GM12878 (cell line): ENCODE data around the gene ZNF281. TPM values are rescaled to one million over a fixed set of nuclear protein-coding genes. Genes with fewer than 3 reads are reported as not detected.

ENCODE experiments used
- ATAC-seq: fragments of 200-7000 bp; cut with Tn5 transposase; 3 replicates; pipeline ENCODE4 v1.9.1; 2020; ENCODE audit warnings: mild to moderate bottlenecking, moderate library complexity
- BruUV-seq: library from RNA; stranded (reverse); fragments of 400-500 nt; replicated peaks from 2 replicates; lab custom pipeline; 2021; lab: Mats Ljungman, UMichigan
- CTCF ChIA-PET: fragments of 300-600 bp; sonication (Branson Sonifier 250); formaldehyde crosslinking; extraction: SDS; loops from one replicate; lab custom pipeline; 2021; ENCODE audit warnings: inconsistent platforms; lab: Yijun Ruan, JAX
- POLR2A ChIA-PET: fragments of 350-600 bp; formaldehyde crosslinking; extraction: SDS; loops from one replicate; lab custom pipeline; 2021; ENCODE audit warnings: inconsistent platforms; lab: Charles Lee
- RAD21 ChIA-PET: fragments of 300-600 bp; sonication (Branson Sonifier 250); formaldehyde crosslinking; loops from one replicate; lab custom pipeline; 2023; ENCODE audit warnings: antibody characterized with exemption; ENCODE audit not compliant: unreplicated experiment; lab: Charles Lee
- SMC1A ChIA-PET: fragments of 300-600 bp; sonication (Branson Sonifier 250); formaldehyde crosslinking; loops from one replicate; lab custom pipeline; 2023; ENCODE audit not compliant: unreplicated experiment, uncharacterized antibody; lab: Charles Lee
- DNase-seq: peaks from one replicate; pipeline ENCODE4 v3.0.0-alpha.2; 2011; ENCODE audit warnings: low read depth, low spot score
- FAIRE-seq: peaks from 3 replicates; lab custom pipeline; 2011; peaks lifted over from hg19 to GRCh38; lab: Jason Lieb, UNC
- H2AFZ ChIP-seq: 2 replicates; pipeline ENCODE4 v1.6.0; 2011; ENCODE audit warnings: low read depth, low read length, control low read depth; ENCODE audit not compliant: control insufficient read depth
- H3K27ac ChIP-seq: 2 replicates; pipeline ENCODE4 v1.5.1; 2011; ENCODE audit warnings: control low read depth; ENCODE audit not compliant: control insufficient read depth, insufficient read depth
- H3K27me3 ChIP-seq, 2 experiments: replicated peaks in 1 of 2; 2 replicates each; pipeline versions ENCODE4 v1.6.0 to v1.6.1; 2011; ENCODE audit warnings: low read length in 1 of 2; ENCODE audit not compliant: control insufficient read depth in 2 of 2, insufficient read depth in 2 of 2
- H3K36me3 ChIP-seq, 2 experiments: 2 replicates each; pipeline ENCODE4 v1.5.1; 2011; ENCODE audit warnings: low read length in 1 of 2; ENCODE audit not compliant: control insufficient read depth in 2 of 2, insufficient read depth in 2 of 2
- H3K4me1 ChIP-seq: 2 replicates; pipeline ENCODE4 v1.6.1; 2011; ENCODE audit warnings: mild to moderate bottlenecking, low read length, moderate library complexity, mixed read lengths; ENCODE audit not compliant: control insufficient read depth, insufficient read depth
- H3K4me2 ChIP-seq: 2 replicates; pipeline ENCODE4 v1.6.0; 2011; ENCODE audit warnings: control low read depth; ENCODE audit not compliant: control insufficient read depth, insufficient read depth
- H3K4me3 ChIP-seq: fragments of 200-600 bp; sonication (generic); 2 replicates; pipeline ENCODE4 v1.5.1; 2016
- H3K79me2 ChIP-seq: 2 replicates; pipeline ENCODE4 v1.6.0; 2011; ENCODE audit warnings: low read length; ENCODE audit not compliant: control insufficient read depth, insufficient read depth
- H3K9ac ChIP-seq: 2 replicates; pipeline ENCODE4 v1.8.0; 2011; ENCODE audit warnings: low read length, control low read depth, mixed read lengths; ENCODE audit not compliant: control insufficient read depth, insufficient read depth
- H3K9me3 ChIP-seq: replicated peaks from 3 replicates; pipeline ENCODE4 v1.5.1; 2011; ENCODE audit warnings: mild to moderate bottlenecking, low read length; ENCODE audit not compliant: control insufficient read depth, insufficient read depth
- H4K20me1 ChIP-seq: 2 replicates; pipeline ENCODE4 v1.6.0; 2011; ENCODE audit not compliant: control insufficient read depth, insufficient read depth
- BACH1 ChIP-seq: fragments of 450-650 bp; IDR thresholded peaks from 2 replicates; pipeline ENCODE4 v1.6.1; 2017; ENCODE audit warnings: mild to moderate bottlenecking, borderline replicate concordance
- CHD1 ChIP-seq: IDR thresholded peaks from 2 replicates; pipeline ENCODE4 v1.6.1; 2012; ENCODE audit warnings: low read depth, low read length, improper control_type of control experiment
- CREB1 ChIP-seq: IDR thresholded peaks from 2 replicates; pipeline ENCODE4 v1.6.1; 2012; ENCODE audit warnings: low read depth, mild to moderate bottlenecking, inconsistent platforms
- ETV6 ChIP-seq, 2 experiments: fragments of 450-650 bp in 1 of 2; IDR thresholded peaks in 1 of 2; conservative IDR thresholded peaks in 1 of 2; 2 replicates each; pipeline ENCODE4 v1.6.1; 2014; ENCODE audit warnings: antibody characterized with exemption in 1 of 2, borderline replicate concordance in 1 of 2, low read depth in 1 of 2, mild to moderate bottlenecking in 1 of 2, moderate library complexity in 1 of 2
- FOS ChIP-seq: IDR thresholded peaks from 3 replicates; pipeline ENCODE4 v1.6.1; 2011; ENCODE audit warnings: borderline replicate concordance; ENCODE audit not compliant: insufficient read length; ENCODE audit errors: extremely low read depth
- IKZF1 ChIP-seq: fragments of 450-650 bp; conservative IDR thresholded peaks from 2 replicates; pipeline ENCODE4 v1.6.1; 2017; ENCODE audit warnings: antibody characterized with exemption, mild to moderate bottlenecking
- JUNB ChIP-seq: IDR thresholded peaks from 2 replicates; pipeline ENCODE4 v1.6.1; 2016; ENCODE audit warnings: antibody characterized with exemption, mild to moderate bottlenecking
- MYC ChIP-seq: IDR thresholded peaks from 2 replicates; pipeline ENCODE4 v1.6.1; 2011; ENCODE audit warnings: mild to moderate bottlenecking, low read length, moderate library complexity, inconsistent platforms; ENCODE audit not compliant: insufficient read depth, insufficient replicate concordance, insufficient read length, severe bottlenecking
- NR2C1 ChIP-seq: fragments of 450-650 bp; IDR thresholded peaks from 2 replicates; pipeline ENCODE4 v1.6.1; 2017; ENCODE audit warnings: antibody characterized with exemption, mild to moderate bottlenecking, moderate library complexity
- PML ChIP-seq: IDR thresholded peaks from 2 replicates; pipeline ENCODE4 v1.6.1; 2012; ENCODE audit warnings: low read length, inconsistent platforms
- POU2F2 ChIP-seq: IDR thresholded peaks from 3 replicates; pipeline ENCODE4 v1.6.1; 2011; ENCODE audit warnings: low read depth, mild to moderate bottlenecking, low read length, borderline replicate concordance
- SP1 ChIP-seq: IDR thresholded peaks from one replicate; pipeline ENCODE4 v1.6.1; 2011; ENCODE audit warnings: low read depth, low read length
- STAT3 ChIP-seq: IDR thresholded peaks from 2 replicates; pipeline ENCODE4 v1.6.1; 2011; ENCODE audit warnings: low read depth, low read length, improper control_type of control experiment
- TCF7 ChIP-seq: IDR thresholded peaks from 2 replicates; pipeline ENCODE4 v1.6.1; 2014; ENCODE audit warnings: antibody characterized with exemption, borderline replicate concordance
- WRNIP1 ChIP-seq: IDR thresholded peaks from 2 replicates; pipeline ENCODE4 v1.6.1; 2011; ENCODE audit warnings: low read depth, low read length, improper control_type of control experiment, borderline replicate concordance
- ZNF622 ChIP-seq: fragments of 450-650 bp; IDR thresholded peaks from 2 replicates; pipeline ENCODE4 v1.6.1; 2017; ENCODE audit warnings: mild to moderate bottlenecking, inconsistent platforms
- ZSCAN29 ChIP-seq: fragments of 450-650 bp; IDR thresholded peaks from 2 replicates; pipeline ENCODE4 v1.6.1; 2017; ENCODE audit warnings: mild to moderate bottlenecking, moderate library complexity
- WGBS: methylation state at CpG from one replicate; pipeline ENCODE4 v1.1.6; 2016; ENCODE audit warnings: low lambda C conversion rate; ENCODE audit not compliant: insufficient replicate concordance, insufficient coverage; ENCODE audit errors: missing lambda C conversion rate; 5-methylcytosine and 5-hydroxymethylcytosine counted together
- in situ Hi-C: fragments of 300-500 bp; cut with MboI; formaldehyde crosslinking; loops from 9 replicates; pipeline ENCODE4 v1.14.3; 2018; ENCODE audit warnings: mixed read lengths
- intact Hi-C: fragments of 100-400 bp; cut with micrococcal nuclease; formaldehyde crosslinking; loops from one replicate; pipeline ENCODE4 v1.14.2; 2022; ENCODE audit not compliant: unreplicated experiment
- polyA plus RNA-seq, 11 experiments: library from polyadenylated mRNA; depleted of rRNA in 4 of 11; unstranded in 6 of 11; stranded (reverse) in 5 of 11; fragments of >200 nt; fragmentation: Nextera tagmentation in 4 of 11; fragmentation: Illumina TruSeq in 1 of 11; extraction: Ambion mirVana in 4 of 11; extraction: Trizol in 1 of 11; gene quantifications; 1 replicate in 1 of 11; 2 replicates in 10 of 11; pipeline versions ENCODE4 v1.2.1 to v1.2.3, GENCODE V29; 2011 to 2016; ENCODE audit warnings: inconsistent platforms in 2 of 11, missing spikeins in 2 of 11, low read depth in 1 of 11
- total RNA-seq, 4 experiments: library from RNA; depleted of rRNA in 3 of 4; stranded (reverse); fragments of >200 nt in 3 of 4; fragmentation: Illumina TruSeq in 1 of 4; extraction: Trizol in 1 of 4; gene quantifications; 2 replicates each; pipeline versions ENCODE4 v1.2.1 to v1.2.3, GENCODE V29; 2013 to 2021
- TF ChIP-seq, protein P1 (sequence below): fragments of 450-650 bp; formaldehyde crosslinking; IDR thresholded peaks from 2 replicates; pipeline ENCODE4 v1.5.0; 2022; ENCODE audit warnings: mild to moderate bottlenecking, missing genetic modification characterization

ZNF281 gene
- total and polyA plus RNA-seq, 10 of the 15 experiments (the other 5 are each of a cell fraction or from before 2014, with no cell fraction given): 8.3 to 21.8 (median 15.4) TPM

DNA sequence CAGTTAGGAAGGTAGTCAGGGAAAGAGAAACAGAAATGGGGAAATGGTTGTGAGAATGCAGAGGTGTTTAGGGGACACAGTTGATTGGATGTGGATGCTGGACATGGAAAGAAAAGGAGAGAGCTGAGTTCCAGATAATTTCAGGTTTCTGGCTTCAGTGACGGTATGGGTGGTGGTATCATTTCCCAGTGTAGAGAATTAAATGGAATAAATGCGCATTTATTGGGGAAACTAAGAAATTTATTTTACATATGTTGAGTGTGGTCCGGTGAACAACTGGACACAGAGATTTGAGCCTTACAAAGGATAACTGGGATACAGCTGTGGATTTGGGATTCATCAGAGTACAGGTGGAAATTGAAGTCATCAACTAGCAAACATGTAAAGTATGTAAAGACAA lies 12.4 kb upstream of the ZNF281 start:
- no TSS peak for BruUV-seq
- POLR2A ChIA-PET: no interaction called here

More for the DNA sequence above, 12.4 kb upstream of the ZNF281 start:
- ATAC-seq: no peak
- TF ChIP-seq, protein P1, sequence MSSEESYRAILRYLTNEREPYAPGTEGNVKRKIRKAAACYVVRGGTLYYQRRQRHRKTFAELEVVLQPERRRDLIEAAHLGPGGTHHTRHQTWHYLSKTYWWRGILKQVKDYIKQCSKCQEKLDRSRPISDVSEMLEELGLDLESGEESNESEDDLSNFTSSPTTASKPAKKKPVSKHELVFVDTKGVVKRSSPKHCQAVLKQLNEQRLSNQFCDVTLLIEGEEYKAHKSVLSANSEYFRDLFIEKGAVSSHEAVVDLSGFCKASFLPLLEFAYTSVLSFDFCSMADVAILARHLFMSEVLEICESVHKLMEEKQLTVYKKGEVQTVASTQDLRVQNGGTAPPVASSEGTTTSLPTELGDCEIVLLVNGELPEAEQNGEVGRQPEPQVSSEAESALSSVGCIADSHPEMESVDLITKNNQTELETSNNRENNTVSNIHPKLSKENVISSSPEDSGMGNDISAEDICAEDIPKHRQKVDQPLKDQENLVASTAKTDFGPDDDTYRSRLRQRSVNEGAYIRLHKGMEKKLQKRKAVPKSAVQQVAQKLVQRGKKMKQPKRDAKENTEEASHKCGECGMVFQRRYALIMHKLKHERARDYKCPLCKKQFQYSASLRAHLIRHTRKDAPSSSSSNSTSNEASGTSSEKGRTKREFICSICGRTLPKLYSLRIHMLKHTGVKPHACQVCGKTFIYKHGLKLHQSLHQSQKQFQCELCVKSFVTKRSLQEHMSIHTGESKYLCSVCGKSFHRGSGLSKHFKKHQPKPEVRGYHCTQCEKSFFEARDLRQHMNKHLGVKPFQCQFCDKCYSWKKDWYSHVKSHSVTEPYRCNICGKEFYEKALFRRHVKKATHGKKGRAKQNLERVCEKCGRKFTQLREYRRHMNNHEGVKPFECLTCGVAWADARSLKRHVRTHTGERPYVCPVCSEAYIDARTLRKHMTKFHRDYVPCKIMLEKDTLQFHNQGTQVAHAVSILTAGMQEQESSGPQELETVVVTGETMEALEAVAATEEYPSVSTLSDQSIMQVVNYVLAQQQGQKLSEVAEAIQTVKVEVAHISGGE: no peak
- no peak for TF ChIP-seq ETV6 (conservative IDR thresholded peaks at IDR 0.05 in 1 of 2, IDR thresholded peaks at IDR 0.05 in 1 of 2; ENCODE audit: borderline replicate concordance in 1 of 2, low read depth in 1 of 2)
- no peak for TF ChIP-seq CHD1
- no peak for TF ChIP-seq CREB1
- TF ChIP-seq BACH1: no peak
- no peak for TF ChIP-seq SP1
- no peak for TF ChIP-seq WRNIP1
- TF ChIP-seq TCF7: no peak
- TF ChIP-seq IKZF1: no peak
- no peak for TF ChIP-seq MYC
- no peak for TF ChIP-seq NR2C1
- no peak for TF ChIP-seq STAT3
- no peak for TF ChIP-seq POU2F2
- TF ChIP-seq FOS: no peak
- no peak for TF ChIP-seq ZNF622
- TF ChIP-seq ZSCAN29: no peak
- TF ChIP-seq PML: no peak
- TF ChIP-seq JUNB: no peak
- no peak overlapping the region for H3K4me2 ChIP-seq
- FAIRE-seq: no peak
- WGBS: 98% methylated on average over 3 of the region's 3 CpGs
- no peaks in the 10 kb centered on the region; the same call in 2 of the 3 replicates for H3K9me3 ChIP-seq
- H2AFZ ChIP-seq: no peak overlapping the region
- intact Hi-C loops: no loop called here
- in situ Hi-C loops: no loop called here
- H3K9ac ChIP-seq: no peak overlapping the region
- H3K27ac ChIP-seq: no peak overlapping the region
- no peak for DNase-seq
- no peaks in the 10 kb centered on the region for H3K79me2 ChIP-seq
- CTCF ChIA-PET: interaction anchor here (1.0 to 1.4 kb wide), 2 partner anchors 9 to 16 kb away, joined by 3 to 4 read pairs; no protein-coding TSS in a partner anchor
- SMC1A ChIA-PET: interaction anchor here (1.1 to 4.1 kb wide), 3 partner anchors 10 to 40 kb away, joined by 3 to 15 read pairs (median 4); no protein-coding TSS in a partner anchor
- RAD21 ChIA-PET: no interaction called here
- H3K36me3 ChIP-seq: no peaks in the 10 kb centered on the region
- H3K4me1 ChIP-seq: no peaks in the 10 kb centered on the region; the same call in 1 of the 2 replicates
- no peak overlapping the region for H3K4me3 ChIP-seq
- H3K27me3 ChIP-seq: no peaks in the 10 kb centered on the region
- no peaks in the 10 kb centered on the region for H4K20me1 ChIP-seq
